Chondrocyte (in vitro differentiated cells): Measurements from ENCODE around the gene TECTB. TPM values are rescaled to one million over a fixed set of nuclear protein-coding genes. Genes with fewer than 3 reads are reported as not detected.
"Not testable (repeated sequence)": the region's sequence is repeated elsewhere in the genome, so short reads cannot be mapped to it uniquely, and the experiment has no call there.

Experiments
- DNase-seq: peaks from one replicate; pipeline ENCODE4 v3.0.0; 2021; ENCODE audit warnings: mixed read lengths, low spot score
- H3K27ac Mint-ChIP-seq: one replicate; pipeline ENCODE4 v1.8.0; 2021; ENCODE audit warnings: mild to moderate bottlenecking, moderate library complexity, mixed read lengths; ENCODE audit not compliant: unreplicated experiment
- H3K27me3 Mint-ChIP-seq: 2 replicates; pipeline ENCODE4 v1.8.0; 2021; ENCODE audit warnings: low read depth, mixed read lengths
- H3K36me3 Mint-ChIP-seq: 2 replicates; pipeline ENCODE4 v1.8.0; 2021; ENCODE audit warnings: low read depth, mixed read lengths
- H3K4me1 Mint-ChIP-seq: 2 replicates; pipeline ENCODE4 v1.8.0; 2021; ENCODE audit warnings: low read depth, mild to moderate bottlenecking, mixed read lengths
- H3K4me3 Mint-ChIP-seq: one replicate; pipeline ENCODE4 v1.8.0; 2021; ENCODE audit warnings: mild to moderate bottlenecking, moderate library complexity, mixed read lengths; ENCODE audit not compliant: unreplicated experiment
- H3K9me3 Mint-ChIP-seq: 2 replicates; pipeline ENCODE4 v1.8.0; 2021; ENCODE audit warnings: low read depth, mixed read lengths
- CTCF ChIP-seq: fragments of 200-600 bp; sonication (generic); IDR thresholded peaks from 2 replicates; pipeline ENCODE4 v1.5.0; 2021; ENCODE audit warnings: antibody characterized with exemption, mild to moderate bottlenecking, moderate library complexity
- total RNA-seq: library from RNA; stranded (reverse); gene quantifications from 3 replicates; pipeline ENCODE4 v1.2.1, GENCODE V29; 2021

TECTB gene
- total RNA-seq, 1 donor from 2014 or later: not detected

DNA sequence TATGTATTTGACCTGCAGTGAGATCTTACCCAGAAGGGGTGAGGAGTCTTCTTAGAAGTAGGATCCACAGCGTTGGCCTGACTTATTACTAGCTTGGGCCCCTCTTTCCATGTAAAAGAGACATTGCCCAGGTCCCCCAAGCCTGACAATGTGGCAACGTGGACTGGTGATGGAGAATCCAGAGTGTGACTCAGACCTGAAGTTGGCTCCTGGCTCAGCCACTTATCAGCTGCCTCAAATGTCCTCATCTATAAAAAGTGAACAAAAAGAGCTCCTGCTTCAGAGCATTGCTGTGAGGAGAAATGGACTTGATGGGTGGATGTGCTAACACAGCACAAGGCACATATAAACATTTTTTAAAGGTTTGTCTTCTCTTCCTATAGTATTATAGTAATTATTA lies 35.4 kb upstream of the TECTB start:
- Mint-ChIP-seq H3K27ac (no peak overlapping the region), H3K4me3 (no peak overlapping the region), H3K4me1 (no peaks in the 10 kb centered on the region), H3K9me3 (peaks cover 30% of the 10 kb centered on the region), H3K27me3 (no peaks in the 10 kb centered on the region), H3K36me3 (no peaks in the 10 kb centered on the region)
- DNase-seq: no peak
- no peak for TF ChIP-seq CTCF

DNA sequence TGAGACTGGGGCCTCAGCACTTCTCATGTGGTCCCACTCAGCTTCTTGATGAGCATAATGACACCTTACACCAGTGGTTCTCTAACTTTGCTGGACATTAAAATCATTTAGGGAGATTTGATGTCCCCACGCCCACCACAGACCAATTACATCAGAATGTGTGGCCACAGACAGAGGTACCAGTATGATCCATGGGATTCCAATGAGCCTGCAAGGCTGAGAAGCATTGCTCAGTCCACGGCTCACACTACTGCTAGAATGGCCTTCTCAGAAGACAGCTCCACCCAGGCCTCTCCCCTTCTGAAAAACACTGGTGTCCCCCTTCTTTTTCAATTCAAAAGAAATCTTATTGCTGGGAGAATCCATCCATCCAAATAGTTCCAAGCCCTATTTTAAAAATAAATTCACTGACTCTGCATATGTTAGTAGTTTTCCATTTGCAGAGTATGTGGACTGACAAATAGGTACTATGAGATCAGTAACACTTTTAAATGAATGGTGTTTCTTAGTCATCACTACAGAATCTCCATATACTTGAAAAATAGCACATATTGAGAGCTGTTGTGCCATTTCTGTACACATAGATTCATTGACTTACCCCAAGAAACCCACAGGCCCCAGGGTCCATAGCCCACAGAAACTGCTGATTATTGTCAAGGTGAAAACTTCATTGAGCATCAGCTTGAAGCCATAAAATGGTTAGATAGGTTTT lies 34.5 kb upstream of the TECTB start:
- no peak for TF ChIP-seq CTCF
- no peaks in the 10 kb centered on the region for H3K36me3 Mint-ChIP-seq
- no peak overlapping the region for H3K27ac Mint-ChIP-seq
- H3K27me3 Mint-ChIP-seq: no peaks in the 10 kb centered on the region
- peaks cover 36% of the 10 kb centered on the region for H3K9me3 Mint-ChIP-seq
- no peaks in the 10 kb centered on the region for H3K4me1 Mint-ChIP-seq
- no peak for DNase-seq
- no peak overlapping the region for H3K4me3 Mint-ChIP-seq

- Mint-ChIP-seq H3K4me1 (no peaks in the 10 kb centered on the region), H3K36me3 (no peaks in the 10 kb centered on the region), H3K27me3 (no peaks in the 10 kb centered on the region), H3K27ac (no peak overlapping the region), H3K9me3 (peaks cover 36% of the 10 kb centered on the region), H3K4me3 (no peak overlapping the region)
- no peak for TF ChIP-seq CTCF
- no peak for DNase-seq
These were observed 33.5 kb upstream of the TECTB start for GRCh38 chr10:112249722-112250121.

GRCh38 chr10:112250555-112250954 lies 32.6 kb upstream of the TECTB start:
- no peak for TF ChIP-seq CTCF
- Mint-ChIP-seq H3K9me3 (peaks cover 36% of the 10 kb centered on the region), H3K4me3 (no peak overlapping the region), H3K36me3 (no peaks in the 10 kb centered on the region), H3K27ac (no peak overlapping the region), H3K4me1 (no peaks in the 10 kb centered on the region), H3K27me3 (no peaks in the 10 kb centered on the region)
- DNase-seq: no peak

DNA sequence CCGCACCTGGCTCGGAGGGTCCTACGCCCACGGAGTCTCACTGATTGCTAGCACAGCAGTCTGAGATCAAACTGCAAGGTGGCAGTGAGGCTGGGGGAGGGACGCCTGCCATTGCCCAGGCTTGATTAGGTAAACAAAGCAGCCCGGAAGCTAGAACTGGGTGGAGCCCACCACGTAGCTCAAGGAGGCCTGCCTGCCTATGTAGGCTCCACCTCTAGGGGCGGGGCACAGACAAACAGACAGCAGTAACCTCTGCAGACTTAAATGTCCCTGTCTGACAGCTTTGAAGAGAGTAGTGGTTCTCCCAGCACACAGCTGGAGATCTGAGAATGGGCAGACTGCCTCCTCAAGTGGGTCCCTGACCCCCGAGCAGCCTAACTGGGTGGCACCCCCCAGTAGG lies 32.0 kb upstream of the TECTB start:
- peaks cover 36% of the 10 kb centered on the region for H3K9me3 Mint-ChIP-seq
- not testable (repeated sequence) for H3K4me1 Mint-ChIP-seq, H3K36me3 Mint-ChIP-seq, DNase-seq, H3K4me3 Mint-ChIP-seq, H3K27me3 Mint-ChIP-seq, H3K27ac Mint-ChIP-seq

- no peaks in the 10 kb centered on the region for H3K4me1 Mint-ChIP-seq
- no peak overlapping the region for H3K4me3 Mint-ChIP-seq
- no peak for TF ChIP-seq CTCF
- H3K27ac Mint-ChIP-seq: no peak overlapping the region
- H3K9me3 Mint-ChIP-seq: peaks cover 2% of the 10 kb centered on the region
- peaks cover 3% of the 10 kb centered on the region for H3K27me3 Mint-ChIP-seq
- DNase-seq: no peak
- H3K36me3 Mint-ChIP-seq: no peaks in the 10 kb centered on the region
These were observed 24.8 kb upstream of the TECTB start for GRCh38 chr10:112258407-112258806.
